Measurements from ENCODE around the gene DPCD. TPM values are rescaled to one million over a fixed set of nuclear protein-coding genes. Genes with fewer than 3 reads are reported as not detected.

DPCD gene
- total RNA-seq, 2 experiments from 2014 or later: 9.1 to 10.3 TPM

DNA sequence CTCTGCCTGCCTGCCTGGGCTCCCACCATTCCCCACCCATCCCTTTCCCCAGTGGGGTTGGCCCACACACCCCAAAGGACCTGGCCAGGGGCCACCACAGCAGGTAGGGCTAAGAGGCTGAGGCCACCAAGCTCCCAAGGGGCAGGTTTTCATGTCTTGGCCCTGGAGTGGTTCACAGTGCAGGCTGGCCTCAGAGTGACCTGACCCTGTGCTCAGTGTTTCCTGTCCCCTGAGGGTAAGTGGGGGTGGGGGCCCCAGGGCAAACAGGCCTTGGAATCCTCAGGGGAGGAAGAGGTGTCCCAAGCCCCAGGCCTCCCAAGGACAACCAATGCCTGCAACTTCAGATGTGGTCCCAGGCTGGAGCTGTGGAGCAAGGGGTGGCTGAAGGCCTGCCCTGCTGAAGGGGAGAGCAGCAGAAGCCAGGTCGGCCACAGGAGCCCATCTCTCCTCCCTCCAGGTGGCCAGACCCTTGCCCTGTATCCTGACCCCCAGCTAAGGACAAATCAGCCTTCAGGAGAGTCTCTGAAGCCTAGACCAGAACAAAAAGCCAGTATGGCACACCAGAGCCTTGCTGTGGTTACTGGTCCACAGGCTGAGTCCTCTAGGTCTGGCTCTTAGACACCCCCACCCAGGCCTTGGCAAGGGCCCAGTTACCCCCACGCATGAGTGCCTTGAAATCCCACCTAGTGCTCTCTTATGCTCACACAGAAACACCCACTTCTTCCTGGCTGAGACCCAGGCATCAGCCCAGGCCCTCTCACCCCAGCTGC is 27.6 kb upstream of the DPCD start:
- no peak for DNase-seq (ENCODE audit: low spot score)
- Histone ChIP-seq H3K4me3 (ENCODE audit: low read depth, low read length, poor library complexity, severe bottlenecking) (no peak overlapping the region), H3K4me1 (ENCODE audit: insufficient read depth, low read length, poor library complexity, severe bottlenecking) (no peaks in the 10 kb centered on the region), H3K9me3 (ENCODE audit: low read length) (no peaks in the 10 kb centered on the region), H3K27ac (ENCODE audit: low read depth, low read length, poor library complexity, severe bottlenecking) (no peak overlapping the region), H3K4me2 (ENCODE audit: low read length) (no peak overlapping the region), H3K9me2 (ENCODE audit: insufficient read depth, low read length) (no peaks in the 10 kb centered on the region), H3K79me2 (ENCODE audit: insufficient read depth, low read depth, low read length) (no peaks in the 10 kb centered on the region), H4K20me1 (ENCODE audit: insufficient read depth, low read length) (no peaks in the 10 kb centered on the region), H3K36me3 (ENCODE audit: insufficient read depth, low read length) (no peaks in the 10 kb centered on the region), H2AFZ (ENCODE audit: low read length) (no peak overlapping the region)
- BruUV-seq (replicated peaks): no TSS peak
- POLR2A ChIA-PET: no interaction called here
- intact Hi-C loops (cut with micrococcal nuclease; ENCODE audit: unreplicated experiment): no loop called here
- no peak for TF ChIP-seq EZH2phosphoT487 (IDR thresholded peaks at IDR 0.05; ENCODE audit: borderline replicate concordance, low read depth, low read length)
- TF ChIP-seq, protein P1, sequence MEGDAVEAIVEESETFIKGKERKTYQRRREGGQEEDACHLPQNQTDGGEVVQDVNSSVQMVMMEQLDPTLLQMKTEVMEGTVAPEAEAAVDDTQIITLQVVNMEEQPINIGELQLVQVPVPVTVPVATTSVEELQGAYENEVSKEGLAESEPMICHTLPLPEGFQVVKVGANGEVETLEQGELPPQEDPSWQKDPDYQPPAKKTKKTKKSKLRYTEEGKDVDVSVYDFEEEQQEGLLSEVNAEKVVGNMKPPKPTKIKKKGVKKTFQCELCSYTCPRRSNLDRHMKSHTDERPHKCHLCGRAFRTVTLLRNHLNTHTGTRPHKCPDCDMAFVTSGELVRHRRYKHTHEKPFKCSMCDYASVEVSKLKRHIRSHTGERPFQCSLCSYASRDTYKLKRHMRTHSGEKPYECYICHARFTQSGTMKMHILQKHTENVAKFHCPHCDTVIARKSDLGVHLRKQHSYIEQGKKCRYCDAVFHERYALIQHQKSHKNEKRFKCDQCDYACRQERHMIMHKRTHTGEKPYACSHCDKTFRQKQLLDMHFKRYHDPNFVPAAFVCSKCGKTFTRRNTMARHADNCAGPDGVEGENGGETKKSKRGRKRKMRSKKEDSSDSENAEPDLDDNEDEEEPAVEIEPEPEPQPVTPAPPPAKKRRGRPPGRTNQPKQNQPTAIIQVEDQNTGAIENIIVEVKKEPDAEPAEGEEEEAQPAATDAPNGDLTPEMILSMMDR (conservative IDR thresholded peaks at IDR 0.05; ENCODE audit: low read length): no peak
- CTCF ChIA-PET (ENCODE audit: unreplicated experiment): no interaction called here

DNA sequence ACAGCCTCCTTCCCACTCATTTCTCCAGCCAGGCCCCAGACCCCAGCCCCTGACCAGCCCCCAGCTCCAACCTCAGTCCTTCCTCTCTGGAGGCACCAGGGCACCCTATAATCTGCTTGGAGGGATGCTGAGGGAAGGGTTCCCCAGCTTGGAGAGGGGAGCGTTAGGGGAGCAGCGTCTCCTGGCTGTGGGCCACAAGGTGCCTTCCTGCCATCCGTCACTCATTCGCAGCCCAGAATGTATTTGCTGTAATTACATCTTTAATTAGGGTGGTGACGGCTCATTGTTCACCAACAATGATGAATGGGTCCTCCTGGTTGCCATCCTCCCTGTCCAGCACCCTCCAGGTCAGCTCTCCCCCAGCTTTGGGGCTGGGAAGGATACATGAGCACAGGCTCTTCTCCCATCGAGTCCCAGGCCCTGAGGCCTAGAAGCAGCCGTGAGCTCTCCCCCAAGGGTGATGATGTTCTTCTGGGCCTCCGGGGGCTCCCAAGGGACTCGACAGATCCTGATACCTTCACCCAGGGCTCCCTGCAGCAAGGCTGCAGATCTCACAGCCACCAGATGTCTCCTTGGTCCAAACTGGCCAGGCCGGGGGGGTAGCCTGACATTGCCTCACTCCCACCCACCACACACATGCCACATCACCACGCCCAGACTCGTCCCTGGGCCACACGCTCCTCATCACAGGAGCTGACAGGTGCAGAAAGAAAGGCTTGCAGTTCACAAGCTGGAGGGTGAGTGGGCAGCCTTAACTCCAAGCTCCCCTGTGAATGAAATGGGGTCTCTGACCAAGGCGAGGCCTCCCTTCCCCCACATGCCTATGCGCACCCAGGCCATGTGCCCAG is 26.8 kb upstream of the DPCD start:
- TF ChIP-seq, protein P1 (conservative IDR thresholded peaks at IDR 0.05; ENCODE audit: low read length): no peak
- no peak for TF ChIP-seq EZH2phosphoT487 (IDR thresholded peaks at IDR 0.05; ENCODE audit: borderline replicate concordance, low read depth, low read length)
- POLR2A ChIA-PET: no interaction called here

DNA sequence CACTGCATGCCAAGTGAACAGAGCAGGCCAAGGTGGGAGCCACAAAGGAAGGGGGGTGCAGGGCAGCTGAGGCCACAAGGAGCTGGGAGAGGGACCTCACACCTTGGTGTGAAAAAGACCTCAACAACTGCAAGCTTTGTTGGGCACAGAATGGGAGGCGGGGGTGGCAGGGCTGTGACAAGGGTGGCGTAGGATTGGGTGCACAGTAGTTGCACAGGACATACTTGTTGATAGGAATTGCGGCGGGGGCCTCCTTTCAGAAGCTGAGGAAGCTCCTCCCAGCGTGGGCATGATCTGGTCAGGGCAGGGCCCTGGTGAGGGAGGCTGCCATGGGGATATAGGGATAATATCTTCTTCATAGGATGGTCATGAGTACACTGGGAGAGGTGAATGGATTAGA is 25.9 kb upstream of the DPCD start:
- POLR2A ChIA-PET: no interaction called here
- intact Hi-C loops (cut with micrococcal nuclease; ENCODE audit: unreplicated experiment): no loop called here

More for the DNA sequence above, 26.8 kb upstream of the DPCD start:
- BruUV-seq (replicated peaks): no TSS peak
- no peaks in the 10 kb centered on the region for H3K4me1 ChIP-seq (ENCODE audit: insufficient read depth, low read length, poor library complexity, severe bottlenecking)
- no peak overlapping the region for H3K27ac ChIP-seq (ENCODE audit: low read depth, low read length, poor library complexity, severe bottlenecking)
- H3K36me3 ChIP-seq (ENCODE audit: insufficient read depth, low read length): no peaks in the 10 kb centered on the region
- H3K9me3 ChIP-seq (ENCODE audit: low read length): no peaks in the 10 kb centered on the region
- no peak overlapping the region for H3K4me2 ChIP-seq (ENCODE audit: low read length)
- DNase-seq (ENCODE audit: low spot score): no peak
- H4K20me1 ChIP-seq (ENCODE audit: insufficient read depth, low read length): no peaks in the 10 kb centered on the region
- intact Hi-C loops (cut with micrococcal nuclease; ENCODE audit: unreplicated experiment): no loop called here
- H3K4me3 ChIP-seq (ENCODE audit: low read depth, low read length, poor library complexity, severe bottlenecking): no peak overlapping the region
- no peaks in the 10 kb centered on the region for H3K79me2 ChIP-seq (ENCODE audit: insufficient read depth, low read depth, low read length)
- CTCF ChIA-PET (ENCODE audit: unreplicated experiment): no interaction called here
- H3K9me2 ChIP-seq (ENCODE audit: insufficient read depth, low read length): no peaks in the 10 kb centered on the region
- no peak overlapping the region for H2AFZ ChIP-seq (ENCODE audit: low read length)

More for the DNA sequence above, 25.9 kb upstream of the DPCD start:
- H4K20me1 ChIP-seq (ENCODE audit: insufficient read depth, low read length): no peaks in the 10 kb centered on the region
- no peak overlapping the region for H3K27ac ChIP-seq (ENCODE audit: low read depth, low read length, poor library complexity, severe bottlenecking)
- TF ChIP-seq, protein P1 (conservative IDR thresholded peaks at IDR 0.05; ENCODE audit: low read length): no peak
- no peak for TF ChIP-seq EZH2phosphoT487 (IDR thresholded peaks at IDR 0.05; ENCODE audit: borderline replicate concordance, low read depth, low read length)
- no peaks in the 10 kb centered on the region for H3K4me1 ChIP-seq (ENCODE audit: insufficient read depth, low read length, poor library complexity, severe bottlenecking)
- CTCF ChIA-PET (ENCODE audit: unreplicated experiment): no interaction called here
- H3K4me3 ChIP-seq (ENCODE audit: low read depth, low read length, poor library complexity, severe bottlenecking): no peak overlapping the region
- no peak overlapping the region for H3K4me2 ChIP-seq (ENCODE audit: low read length)
- no TSS peak for BruUV-seq (replicated peaks)
- no peaks in the 10 kb centered on the region for H3K9me2 ChIP-seq (ENCODE audit: insufficient read depth, low read length)
- H3K79me2 ChIP-seq (ENCODE audit: insufficient read depth, low read depth, low read length): no peaks in the 10 kb centered on the region
- H2AFZ ChIP-seq (ENCODE audit: low read length): no peak overlapping the region
- no peaks in the 10 kb centered on the region for H3K9me3 ChIP-seq (ENCODE audit: low read length)
- H3K36me3 ChIP-seq (ENCODE audit: insufficient read depth, low read length): no peaks in the 10 kb centered on the region
- no peak for DNase-seq (ENCODE audit: low spot score)

All from OCI-LY7 (cell line).